HG03460 (cell line): Measurements from ENCODE around the gene GFOD1.
A peak's percentile ranks its signal among the peaks of the same experiment; 100 is the strongest.
"Not testable (repeated sequence)": the region's sequence is repeated elsewhere in the genome, so short reads cannot be mapped to it uniquely, and the experiment has no call there.

ENCODE experiments used
- ATAC-seq: cut with Tn5 transposase; IDR thresholded peaks from one replicate; pipeline ENCODE4 v1.9.1; 2021; ENCODE audit not compliant: unreplicated experiment

Gene GFOD1

GRCh38 chr6:13511913-13512717, 24.7 kb upstream of the GFOD1 start:
- no peak for ATAC-seq

DNA sequence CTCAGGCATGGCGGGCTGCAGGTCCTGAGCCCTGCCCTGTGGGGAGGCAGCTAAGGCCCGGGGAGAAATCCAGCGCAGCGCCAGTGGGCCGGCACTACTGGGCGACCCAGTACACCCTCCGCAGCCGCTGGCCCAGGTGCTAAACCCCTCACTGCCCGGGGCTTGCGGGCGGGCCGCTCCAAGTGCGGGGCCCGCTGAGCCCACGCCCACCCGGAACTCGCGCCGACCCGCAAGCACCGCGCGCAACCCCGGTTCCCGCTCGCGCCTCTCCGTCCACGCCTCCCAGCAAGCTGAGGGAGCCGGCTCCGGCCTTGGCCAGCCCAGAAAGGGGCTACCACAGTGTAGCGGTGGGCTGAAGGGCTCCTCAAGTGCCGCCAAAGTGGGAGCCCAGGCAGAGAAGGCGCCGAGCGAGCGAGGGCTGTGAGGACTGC, 23.8 kb upstream of the GFOD1 start:
- not testable (repeated sequence) for ATAC-seq

DNA sequence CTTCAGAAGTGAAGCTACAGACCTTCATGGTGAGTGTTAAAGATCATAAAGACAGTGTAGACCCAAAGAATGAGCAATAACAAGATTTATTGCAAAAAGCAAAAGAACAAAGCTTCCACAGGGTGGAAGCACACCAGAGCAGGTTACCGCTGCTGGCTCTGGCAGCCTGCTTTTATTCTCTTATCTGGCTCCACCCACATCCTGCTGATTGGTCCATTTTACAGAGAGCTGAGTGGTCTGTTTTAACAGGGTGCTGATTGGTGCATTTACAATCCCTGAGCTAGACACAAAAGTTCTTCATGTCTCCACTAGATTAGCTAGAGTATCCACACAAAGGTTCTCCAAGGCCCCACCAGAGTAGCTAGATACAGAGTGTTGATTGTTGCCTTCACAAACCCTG, 23.0 kb upstream of the GFOD1 start:
- ATAC-seq, result not testable (repeated sequence)

GRCh38 chr6:13508711-13509705, 21.6 kb upstream of the GFOD1 start:
- ATAC-seq, result no peak

- no peak for ATAC-seq
These were observed 20.0 kb upstream of the GFOD1 start for GRCh38 chr6:13507306-13507860.

DNA sequence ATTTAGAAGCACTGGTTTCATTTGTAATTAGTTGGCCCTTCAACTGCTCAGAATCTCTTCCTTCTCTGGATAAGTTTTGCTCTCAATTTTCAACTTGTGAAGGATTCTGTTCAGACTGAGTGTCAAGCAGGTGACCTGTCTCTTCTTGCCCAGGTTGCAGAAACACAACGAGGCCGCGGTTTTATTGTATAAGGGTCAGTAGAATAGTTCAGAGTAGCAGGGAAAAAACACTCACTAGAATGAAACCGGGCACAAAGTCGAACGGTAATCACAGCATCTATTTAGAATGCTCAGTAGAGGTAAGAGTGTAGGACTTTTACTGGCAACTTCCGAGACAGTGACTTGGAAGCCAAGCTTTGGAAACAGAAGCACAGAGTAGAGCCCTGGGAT, 17.9 kb upstream of the GFOD1 start:
- ATAC-seq, result no peak

GRCh38 chr6:13504611-13505344, 17.4 kb upstream of the GFOD1 start:
- no peak for ATAC-seq

- no peak for ATAC-seq
These were observed 13.5 kb upstream of the GFOD1 start for GRCh38 chr6:13500915-13501314.

DNA sequence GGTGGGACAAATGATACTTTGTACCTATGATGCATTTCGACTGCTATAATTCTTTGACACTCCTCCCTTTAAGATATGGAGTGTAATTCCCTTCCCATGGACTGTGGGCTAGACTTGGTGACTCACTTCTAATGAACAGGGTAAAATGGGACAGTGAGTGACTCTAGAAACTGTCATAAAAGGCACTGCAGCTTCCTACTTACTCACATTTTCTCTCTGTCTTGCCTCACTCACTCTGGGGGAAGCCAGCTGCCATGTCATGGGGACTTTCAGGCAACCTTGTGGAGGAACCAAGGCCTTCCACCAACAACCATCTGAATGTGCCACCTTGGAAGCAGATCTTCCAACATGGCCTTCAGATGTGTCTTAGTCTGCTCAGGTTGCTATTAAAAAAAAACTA, 12.9 kb upstream of the GFOD1 start:
- no peak for ATAC-seq

GRCh38 chr6:13496513-13497190, 9.3 kb upstream of the GFOD1 start:
- ATAC-seq, result no peak

DNA sequence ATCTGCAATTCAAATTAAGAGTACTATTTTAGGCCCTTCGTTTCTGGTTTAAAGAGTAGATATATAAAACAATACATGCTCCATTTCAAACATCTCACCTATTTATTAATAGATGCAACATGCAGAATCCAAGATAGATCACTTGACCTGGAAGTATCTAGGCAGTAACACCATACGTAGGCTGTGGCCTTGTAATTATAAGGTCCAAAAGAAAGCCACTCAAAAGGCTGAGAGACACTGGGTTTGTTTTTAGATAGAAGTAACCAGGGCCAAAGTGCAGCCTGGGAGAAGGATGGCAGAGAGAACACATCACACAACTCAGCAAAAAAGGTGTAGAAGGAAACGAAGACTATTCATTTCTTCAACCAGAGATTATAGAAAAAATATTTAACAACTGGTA, 8.4 kb upstream of the GFOD1 start:
- no peak for ATAC-seq

DNA sequence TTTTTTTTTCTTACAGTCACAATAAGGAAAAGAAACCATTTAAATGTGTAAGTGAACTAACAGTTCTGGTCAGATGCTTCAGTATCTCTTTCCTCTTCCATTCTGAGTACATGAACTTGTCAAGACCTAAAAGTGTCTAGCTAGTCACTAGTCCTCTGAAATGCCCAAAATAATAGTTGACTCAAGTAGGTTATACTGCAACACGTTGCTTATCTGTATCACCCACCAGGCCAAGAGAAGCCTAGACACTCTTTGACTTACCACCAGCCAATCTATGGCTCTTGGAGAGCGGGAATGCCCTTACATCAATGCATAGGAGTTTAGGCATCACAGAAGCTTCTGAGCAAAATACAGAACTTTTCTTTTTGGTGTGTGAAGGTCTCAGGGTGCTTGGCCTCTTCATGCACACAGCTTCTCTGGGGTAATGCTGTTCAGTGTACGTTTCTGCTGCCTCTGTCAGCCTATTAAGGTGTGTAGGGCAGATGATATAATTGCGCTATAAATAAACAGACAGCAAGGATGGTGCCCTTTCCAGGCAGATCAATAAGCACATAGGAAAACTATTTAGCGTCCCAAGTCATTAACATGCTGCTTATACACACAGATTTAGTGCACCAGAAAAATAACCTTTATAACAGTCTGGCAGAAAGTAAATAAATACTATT, 7.8 kb upstream of the GFOD1 start:
- no peak for ATAC-seq

DNA sequence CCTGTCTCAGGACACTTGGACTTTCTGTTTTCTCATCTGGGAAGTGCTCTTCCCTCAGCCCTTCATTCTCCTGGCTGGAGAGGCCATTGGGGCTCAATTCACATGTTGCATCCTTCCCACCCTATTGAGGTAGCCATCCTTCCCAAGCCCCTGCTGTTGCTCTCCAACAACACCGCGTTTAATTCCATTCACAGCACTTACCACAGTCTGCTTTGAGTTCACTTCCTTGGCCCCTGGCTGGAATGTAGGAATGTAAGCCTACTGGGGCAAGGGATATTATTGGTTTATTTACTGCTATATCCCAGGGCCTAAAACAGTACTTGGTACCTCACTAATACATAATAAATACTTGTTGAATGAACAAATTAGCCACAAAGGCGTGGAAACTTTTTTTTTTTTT, 6.7 kb upstream of the GFOD1 start:
- ATAC-seq, result no peak

DNA sequence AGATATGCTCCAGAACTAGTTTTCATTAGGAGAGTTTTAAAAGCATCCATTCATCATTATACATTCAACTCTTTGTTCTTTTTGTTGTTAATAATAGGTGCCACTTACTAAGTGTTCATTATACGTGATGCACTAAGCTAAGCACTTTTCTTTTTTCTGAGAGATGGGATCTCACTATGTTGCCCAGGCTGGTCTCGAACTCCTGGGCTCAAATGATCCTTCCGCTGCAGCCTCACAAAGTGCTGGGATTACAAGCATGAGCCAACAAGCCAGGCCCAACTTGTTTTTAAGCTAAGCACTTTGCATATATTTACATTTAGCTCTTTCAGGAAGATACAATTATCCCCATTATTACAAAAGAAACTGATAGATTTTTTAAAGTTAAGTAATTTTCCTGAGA, 5.7 kb upstream of the GFOD1 start:
- no peak for ATAC-seq

GRCh38 chr6:13492357-13492756, 5.0 kb upstream of the GFOD1 start:
- ATAC-seq, result no peak

DNA sequence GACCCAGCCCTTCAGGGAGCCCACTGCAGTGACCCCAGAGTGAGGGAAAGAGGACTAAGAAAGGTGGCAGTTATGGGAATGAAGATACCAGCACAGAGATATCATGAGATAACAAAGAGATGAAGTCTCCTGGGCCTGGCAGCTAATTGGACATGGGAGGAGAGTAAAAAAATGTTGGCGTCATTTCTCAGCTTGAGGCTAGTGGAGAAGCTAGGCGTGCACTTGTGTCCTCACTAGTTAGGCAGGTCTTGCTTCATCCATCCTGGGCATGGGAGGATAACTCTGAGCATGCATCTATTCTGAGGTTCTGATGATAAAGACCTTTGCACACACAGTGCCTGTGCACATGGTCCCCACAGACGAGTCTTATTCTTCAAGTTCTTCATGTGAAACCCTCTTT, 4.1 kb upstream of the GFOD1 start:
- ATAC-seq, result no peak

DNA sequence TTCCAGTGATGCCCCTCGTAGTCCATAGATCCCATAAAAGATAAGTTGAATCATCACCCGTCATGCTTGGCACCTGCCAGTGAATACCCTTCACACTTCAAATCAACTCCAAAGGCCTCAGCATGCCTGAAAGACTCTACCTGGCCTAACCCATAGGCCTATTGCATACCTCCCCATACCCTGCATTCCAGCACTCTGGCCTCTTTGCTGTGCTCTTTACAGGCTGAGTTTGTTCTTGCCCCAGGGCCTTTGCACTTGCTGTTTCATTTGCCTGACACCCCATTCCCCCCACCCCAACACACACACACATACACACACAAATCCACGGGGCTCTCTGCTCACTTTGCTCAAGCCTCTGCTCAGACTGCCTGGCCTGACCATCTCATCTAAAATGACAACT, 3.0 kb upstream of the GFOD1 start:
- no peak for ATAC-seq

DNA sequence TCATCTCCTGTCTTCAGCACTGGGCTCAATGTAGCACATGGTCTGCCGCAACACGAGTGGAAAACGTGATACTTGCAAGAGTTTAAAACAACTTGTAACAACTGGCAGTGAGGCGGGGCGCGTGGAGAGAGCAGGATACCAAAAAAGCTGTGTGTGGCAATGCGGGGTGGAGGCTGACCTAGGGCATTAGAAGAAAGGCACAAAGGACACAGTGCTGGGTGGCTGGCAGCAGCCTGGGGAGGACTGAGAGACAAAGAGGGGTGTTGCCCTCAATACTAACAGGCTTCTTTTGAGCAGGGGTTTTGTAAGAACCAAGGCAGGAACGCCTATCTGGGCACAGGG, 1.5 kb upstream of the GFOD1 start:
- ATAC-seq, result no peak

DNA sequence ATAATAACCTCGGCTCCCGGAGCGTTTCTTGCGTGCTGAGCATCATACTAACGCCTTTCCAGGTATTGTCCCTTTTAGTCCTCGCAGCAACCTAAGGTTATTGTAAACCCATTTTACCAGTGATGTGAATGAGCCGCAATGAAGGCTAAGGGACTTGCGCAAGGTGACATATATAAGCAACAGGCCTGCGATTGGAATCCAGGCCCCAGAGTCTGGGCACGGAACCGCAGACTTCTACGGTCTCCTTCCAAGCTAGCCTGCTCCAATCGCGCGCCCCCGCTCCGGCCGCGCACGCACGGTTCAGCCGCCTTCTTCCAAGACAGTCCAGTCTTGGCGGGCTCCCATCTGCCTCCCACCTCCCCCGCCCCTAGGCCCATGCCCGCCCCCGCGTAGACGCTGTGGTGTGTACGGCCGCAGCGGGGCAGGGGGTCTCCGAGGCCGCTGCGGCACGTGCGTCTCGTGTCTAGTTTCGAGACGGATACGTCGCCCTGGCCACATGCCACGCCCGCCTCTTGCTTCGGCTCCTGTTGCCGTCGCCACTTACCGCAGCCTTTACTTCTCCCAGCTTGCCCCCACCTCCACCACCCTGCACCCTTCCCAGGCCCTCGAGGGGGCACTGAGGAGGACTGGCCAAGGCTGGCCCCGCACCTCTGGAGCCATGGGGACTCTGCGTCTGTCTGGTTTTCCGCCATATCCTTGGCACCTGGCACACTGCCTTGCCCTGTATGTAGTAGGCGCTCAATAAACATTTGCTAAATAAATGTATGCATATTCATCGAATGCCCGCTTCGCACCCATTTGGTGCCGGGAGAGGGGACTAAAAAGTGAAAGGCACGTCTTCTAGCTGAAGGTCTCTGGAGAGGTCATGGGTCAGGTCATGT, 855 bp upstream of the GFOD1 start:
- peak; percentile 1 for ATAC-seq
